ENCODE data around the gene NDUFB4.
"Not testable (repeated sequence)": the region's sequence is repeated elsewhere in the genome, so short reads cannot be mapped to it uniquely, and the experiment has no call there.

Gene NDUFB4

GRCh38 chr3:120637851-120638559, 41.9 kb downstream of the NDUFB4 start:
- no peak for DNase-seq (ENCODE audit: low spot score)

- not testable (repeated sequence) for DNase-seq (ENCODE audit: low spot score)
Observed at GRCh38 chr3:120638820-120639219, 42.7 kb downstream of the NDUFB4 start.

GRCh38 chr3:120640231-120640630, 44.1 kb downstream of the NDUFB4 start:
- no peak for DNase-seq (ENCODE audit: low spot score)

GRCh38 chr3:120641696-120642246, 45.6 kb downstream of the NDUFB4 start:
- DNase-seq (ENCODE audit: low spot score) = no peak

GRCh38 chr3:120642368-120642948, 46.3 kb downstream of the NDUFB4 start:
- no peak for DNase-seq (ENCODE audit: low spot score)

- DNase-seq (ENCODE audit: low spot score) = no peak
Observed at GRCh38 chr3:120645083-120645845, 49.1 kb downstream of the NDUFB4 start.

GRCh38 chr3:120646771-120647432, 50.8 kb downstream of the NDUFB4 start:
- DNase-seq (ENCODE audit: low spot score) = no peak

GRCh38 chr3:120648290-120648689, 52.2 kb downstream of the NDUFB4 start:
- DNase-seq (ENCODE audit: low spot score) = no peak

GRCh38 chr3:120649830-120650233, 53.7 kb downstream of the NDUFB4 start:
- DNase-seq (ENCODE audit: low spot score) = no peak

- no peak for DNase-seq (ENCODE audit: low spot score)
Observed at GRCh38 chr3:120650311-120650710, 54.2 kb downstream of the NDUFB4 start.

Measured in germinal center (tissue), 1 donor.